HG03565 (cell line): ENCODE measurements around the gene JMJD7.

Experiments used
- ATAC-seq: cut with Tn5 transposase; IDR thresholded peaks from one replicate; pipeline ENCODE4 v1.9.1; 2021; ENCODE audit warnings: mild to moderate bottlenecking, moderate library complexity; ENCODE audit not compliant: unreplicated experiment

JMJD7 gene

DNA sequence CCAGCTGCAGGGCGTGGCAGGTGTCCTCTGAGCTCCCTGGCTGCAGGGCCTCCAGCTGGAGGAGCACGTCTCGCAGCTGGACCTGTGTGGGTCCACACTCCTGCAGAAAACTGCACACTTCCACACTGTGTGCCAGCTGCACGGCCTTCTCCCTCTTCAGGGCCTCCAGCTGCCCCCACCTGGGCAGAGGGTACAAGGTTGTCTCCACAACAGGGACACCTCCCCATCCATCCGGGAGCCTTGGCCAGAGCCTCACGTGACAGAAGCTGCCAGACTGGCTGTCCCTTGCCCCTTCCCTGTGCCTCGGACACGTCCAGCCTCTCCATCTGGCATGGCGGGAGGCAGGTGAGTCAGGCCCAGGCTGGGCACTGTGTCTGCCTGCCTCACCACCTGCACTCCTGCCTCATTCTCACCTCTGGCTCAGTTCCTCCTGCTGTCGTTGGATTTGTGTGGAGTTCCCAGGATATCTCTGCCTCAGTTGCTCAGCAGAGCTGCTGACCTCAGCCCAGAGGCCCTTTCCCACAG is 51.5 kb downstream of the JMJD7 start:
- ATAC-seq, result no peak

DNA sequence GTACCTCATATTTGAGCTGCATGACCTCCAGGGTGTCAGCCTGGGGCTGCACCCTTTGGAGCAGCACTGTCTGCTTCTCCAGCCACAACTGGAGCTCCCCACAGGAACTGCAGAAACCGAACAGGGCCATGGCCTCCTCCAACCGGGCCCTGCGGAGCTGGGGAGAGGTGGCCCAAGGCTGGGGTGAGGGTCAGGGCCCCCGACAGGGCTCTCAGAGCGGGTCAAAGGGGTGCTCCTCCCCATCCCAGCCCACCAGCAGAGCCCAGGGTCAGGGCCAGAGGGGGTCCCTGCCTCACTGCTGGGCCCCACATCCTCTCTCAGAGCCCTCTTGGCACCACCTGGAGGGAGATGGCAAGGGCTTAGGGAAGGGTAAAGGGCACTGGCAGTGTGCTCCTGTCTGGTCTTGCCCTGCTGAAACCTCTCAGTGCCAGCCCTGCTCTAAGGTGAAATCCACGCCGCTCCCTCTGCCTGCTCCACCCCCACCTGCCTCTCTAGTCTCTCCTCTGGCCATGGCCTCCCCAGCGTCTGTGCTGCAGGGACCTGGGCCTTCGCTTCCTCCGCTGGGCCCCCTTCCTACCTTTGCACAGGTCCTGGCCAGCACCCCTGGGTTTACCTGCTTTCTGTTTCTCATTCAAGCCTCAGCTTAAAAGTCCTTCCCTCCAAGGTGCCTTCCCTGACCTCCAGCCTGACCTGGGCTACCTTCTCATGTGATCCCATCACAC is 52.4 kb downstream of the JMJD7 start:
- ATAC-seq, result no peak

DNA sequence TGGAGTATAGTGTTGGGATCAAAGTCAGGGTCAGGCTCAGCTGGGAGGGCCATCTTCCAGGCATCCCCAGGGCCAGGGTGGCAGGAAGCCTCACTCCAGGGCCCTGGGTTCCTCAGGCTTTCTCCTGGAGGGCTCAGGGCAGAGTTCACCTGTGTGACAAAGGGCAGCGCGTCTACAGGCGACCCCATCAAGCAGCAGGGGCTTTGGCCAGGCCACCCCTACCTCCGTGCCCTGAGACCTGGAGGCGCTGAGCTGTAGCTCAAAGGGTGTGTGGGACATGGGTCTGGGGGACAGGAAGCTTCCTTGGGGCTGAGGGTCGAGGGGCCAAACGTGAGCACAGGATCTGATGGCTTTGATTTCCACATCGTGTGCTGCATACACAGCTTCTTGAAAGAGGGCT is 53.2 kb downstream of the JMJD7 start:
- ATAC-seq, result no peak

DNA sequence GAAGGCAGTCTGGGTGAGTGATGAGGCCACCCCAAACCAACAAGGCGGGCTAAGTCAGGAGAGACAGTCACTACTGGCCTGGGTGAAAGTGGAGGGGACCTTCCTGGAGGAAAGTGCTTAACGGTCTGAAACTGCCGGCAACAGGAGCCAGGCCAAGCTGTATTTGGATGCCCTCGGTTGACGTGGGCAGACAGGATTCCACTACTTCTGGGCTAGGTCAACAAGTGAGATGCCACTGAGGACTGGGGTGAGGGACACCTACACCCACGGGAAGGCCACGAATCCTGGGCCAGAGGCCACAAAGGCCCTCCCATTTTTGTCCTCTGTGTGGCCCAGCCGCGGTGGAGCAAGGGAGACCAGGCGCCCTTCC is 53.6 kb downstream of the JMJD7 start:
- ATAC-seq, result no peak

DNA sequence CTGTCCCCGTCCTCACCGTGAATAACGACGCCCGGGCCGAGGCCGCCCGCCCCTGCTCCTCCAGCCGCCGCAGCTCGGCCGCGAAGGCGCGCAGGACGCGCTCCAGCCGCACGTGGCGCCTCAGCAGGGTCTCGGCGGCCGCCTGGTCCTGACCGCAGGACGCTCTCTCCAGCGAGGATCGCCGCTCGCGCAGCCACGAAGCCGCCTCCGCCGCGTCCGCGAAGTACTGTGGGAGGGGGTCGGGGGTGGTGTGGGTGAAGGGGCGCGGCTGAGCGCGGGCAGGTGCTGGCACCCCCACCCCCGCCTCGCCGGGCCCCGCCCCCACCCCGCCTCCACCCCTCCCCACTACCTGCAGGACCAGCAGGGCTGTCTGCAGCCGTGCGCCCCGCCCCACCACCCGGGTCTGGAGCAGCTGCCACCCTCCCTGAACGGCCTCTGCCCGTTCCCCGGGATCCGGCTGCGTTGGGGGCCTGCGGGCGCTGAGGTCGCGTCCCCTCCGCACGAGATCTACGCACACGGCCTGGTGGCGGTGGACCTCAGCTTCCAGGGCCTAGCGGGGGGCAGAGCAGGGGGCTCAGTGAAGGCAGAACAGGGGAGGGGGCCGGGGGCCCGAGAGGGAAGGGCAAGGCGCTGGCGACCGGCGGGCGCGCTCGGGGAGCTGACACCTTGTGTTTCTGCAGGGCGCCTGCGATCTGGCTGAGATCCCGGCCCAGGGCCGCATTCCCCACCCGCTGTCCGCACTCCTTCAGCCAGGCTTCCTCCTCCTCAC is 54.2 kb downstream of the JMJD7 start:
- no peak for ATAC-seq

DNA sequence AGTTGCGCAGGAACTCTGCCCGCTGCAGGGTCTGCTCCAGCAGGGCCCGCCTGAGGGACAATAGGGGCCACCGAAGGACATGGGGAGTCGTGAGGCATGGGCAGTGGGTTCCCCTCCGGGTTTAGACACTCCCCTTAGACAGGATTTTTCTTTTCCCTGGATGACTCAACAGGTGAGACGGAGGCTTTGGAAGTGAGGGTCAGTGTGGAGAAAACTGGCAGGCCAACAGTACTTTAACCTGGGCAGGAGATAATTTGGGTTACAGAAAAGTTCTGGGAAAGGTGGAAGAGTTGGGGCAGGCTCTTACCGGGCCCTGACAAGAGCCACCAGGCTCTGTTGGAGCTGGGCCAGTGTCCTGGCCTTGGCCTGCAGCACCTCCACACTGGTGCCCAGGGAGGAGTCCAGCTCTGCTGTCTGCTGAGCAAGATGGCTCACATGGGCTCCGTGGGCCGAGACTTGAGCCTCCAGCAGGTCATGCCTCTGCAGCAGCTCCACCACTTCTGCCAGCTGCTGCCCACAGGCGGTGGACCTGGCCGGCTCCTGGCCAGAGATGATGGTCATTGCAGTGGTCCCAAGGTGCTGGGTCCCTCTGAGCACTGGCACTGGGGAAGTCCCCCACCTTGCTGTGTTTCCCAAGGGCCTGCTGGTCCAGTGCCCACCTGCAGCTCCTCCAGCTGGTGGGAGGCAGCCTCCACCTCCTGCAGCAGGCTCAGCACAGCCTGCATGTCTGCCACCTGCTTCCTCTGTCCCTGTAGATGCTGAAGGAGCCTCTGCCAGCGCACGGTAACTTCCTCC is 55.0 kb downstream of the JMJD7 start:
- ATAC-seq, result no peak

DNA sequence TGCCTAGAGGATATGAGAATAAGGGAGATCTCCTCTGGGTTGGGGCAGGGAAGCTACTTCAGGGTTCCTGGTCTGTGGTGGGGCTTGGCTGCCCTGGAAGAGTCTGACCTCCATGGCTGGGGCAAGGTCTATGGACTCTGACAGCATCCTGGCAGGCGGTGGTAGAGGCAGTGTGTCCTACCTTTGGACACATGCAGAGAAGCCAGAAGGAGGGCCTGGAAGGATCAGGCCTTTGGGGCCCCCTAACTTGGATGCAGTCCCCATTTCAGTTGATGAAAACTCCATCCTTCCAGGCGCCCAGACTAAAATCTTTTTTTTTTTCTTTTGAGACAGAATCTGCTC is 55.6 kb downstream of the JMJD7 start:
- ATAC-seq, result no peak

DNA sequence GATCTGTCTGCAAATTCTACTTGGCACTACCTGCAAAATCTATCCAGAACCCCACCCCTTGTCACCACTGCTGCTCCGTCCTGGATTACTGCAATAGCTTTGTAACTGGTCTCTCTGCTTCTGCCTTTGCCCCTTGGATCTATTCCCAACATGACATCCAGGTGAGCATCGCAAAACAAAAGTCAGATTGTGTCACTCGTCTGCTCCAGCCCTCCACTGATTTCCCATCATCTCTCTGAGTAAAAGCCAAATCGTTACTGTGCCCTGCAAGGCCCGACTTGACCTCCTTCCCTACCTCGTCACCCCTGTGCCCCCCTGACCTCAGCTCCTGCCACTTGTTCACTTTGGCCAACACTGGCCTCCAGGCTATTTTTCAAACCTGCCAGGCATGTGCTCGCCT is 56.6 kb downstream of the JMJD7 start:
- ATAC-seq, result no peak

DNA sequence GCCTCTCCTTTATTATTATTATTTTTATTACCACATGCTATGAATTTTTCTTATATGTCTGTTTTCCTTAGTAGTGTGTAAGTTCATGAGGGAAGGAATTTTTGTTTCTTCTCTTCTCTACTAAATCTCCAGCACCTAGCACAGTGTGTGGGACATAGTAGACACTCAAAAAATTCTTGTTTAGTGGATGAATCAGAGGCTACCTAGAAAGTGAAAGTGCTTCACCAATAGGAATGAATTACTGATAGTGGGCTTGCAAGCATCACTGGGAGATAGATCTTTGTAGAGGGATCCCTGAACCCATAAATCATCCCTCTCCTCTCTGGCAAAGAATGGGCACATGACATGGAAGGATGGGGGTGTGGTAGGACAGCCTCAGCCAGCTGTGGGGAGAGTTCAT is 57.4 kb downstream of the JMJD7 start:
- ATAC-seq, result no peak

DNA sequence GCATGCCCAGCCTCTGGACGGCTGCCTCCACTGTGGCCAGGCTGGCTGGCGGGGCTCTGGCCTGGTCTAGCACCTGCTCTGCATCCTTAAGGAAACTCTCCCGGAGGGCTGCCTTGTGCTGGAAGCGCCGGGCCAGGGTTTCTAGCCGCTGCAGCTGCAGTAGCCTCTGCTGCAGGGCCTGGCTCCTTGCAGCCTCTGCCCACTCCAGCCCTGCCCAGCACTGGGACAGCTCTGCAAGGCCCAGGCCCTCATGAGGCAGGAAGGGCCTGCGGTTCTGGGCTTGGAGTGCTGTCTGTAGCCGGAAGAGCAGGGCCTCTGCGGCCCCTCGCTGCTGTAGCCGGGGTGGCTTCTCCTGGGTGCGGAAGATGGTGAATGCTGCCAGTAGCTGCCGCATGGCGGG is 57.9 kb downstream of the JMJD7 start:
- ATAC-seq, result no peak

DNA sequence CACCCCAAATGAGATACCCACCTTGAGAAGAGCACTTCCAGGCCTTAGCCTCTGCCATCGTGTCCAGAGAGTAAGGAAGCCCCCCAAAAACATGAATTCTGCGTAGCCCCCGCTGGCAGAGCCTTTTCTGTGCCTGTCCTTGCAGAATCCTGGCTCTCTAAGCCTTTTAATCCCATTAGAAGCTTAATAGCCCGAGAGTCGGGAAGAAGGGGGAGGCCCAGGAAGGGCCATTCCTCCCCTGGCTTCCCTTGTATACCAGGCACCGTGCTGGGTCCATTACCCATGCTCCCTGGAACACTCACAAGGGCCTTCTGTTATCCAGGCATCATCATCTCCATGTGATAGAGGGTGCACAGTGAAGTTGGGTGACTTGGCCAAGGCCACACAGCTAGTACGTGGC is 58.8 kb downstream of the JMJD7 start:
- ATAC-seq, result no peak

DNA sequence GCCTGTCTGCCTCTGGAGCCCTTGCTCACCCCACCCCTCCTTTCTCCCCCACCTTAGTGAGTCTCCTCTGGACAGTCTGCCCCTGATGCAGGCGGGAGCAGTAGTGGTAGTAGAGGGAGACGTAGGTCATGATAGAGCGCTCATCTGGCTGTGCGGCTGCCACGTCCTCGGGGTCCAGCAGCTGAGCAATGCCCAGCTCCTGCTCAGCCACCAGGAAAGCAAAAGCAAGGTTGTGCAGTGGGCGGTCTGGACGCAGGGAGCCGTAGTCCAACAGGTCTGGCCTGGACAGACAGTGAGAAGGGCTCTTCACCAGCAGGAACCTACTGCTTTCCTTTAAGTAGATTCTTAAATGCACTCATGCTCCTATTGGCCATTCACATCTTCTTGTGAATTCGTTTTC is 59.3 kb downstream of the JMJD7 start:
- ATAC-seq, result no peak
